Stromal cell of bone marrow (primary cell): Measurements from ENCODE around the gene ERG28.
"Not testable (repeated sequence)": the region's sequence is repeated elsewhere in the genome, so short reads cannot be mapped to it uniquely, and the experiment has no call there.

Experiments
- DNase-seq: peaks from one replicate; pipeline ENCODE4 v3.0.0-alpha.2; 2012; ENCODE audit warnings: low read depth

The ERG28 gene

DNA sequence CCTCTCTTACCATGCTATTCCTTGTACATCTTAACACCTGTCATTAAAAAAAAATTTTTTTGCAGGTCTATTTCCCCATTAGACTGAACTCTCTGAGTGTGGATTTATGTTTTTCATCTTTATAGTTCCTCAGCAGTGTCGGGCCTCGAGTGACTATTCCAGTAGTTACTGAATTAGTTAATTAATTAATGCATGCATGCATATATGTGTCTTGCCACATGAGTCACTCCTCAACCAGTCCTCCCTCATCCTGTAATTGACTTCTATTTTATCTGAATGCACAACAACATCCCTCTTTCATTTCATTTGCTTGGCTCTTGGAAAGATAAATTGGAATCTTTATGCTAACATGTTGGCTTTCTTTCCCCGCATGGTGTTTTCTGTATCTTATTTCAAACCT is 35.6 kb downstream of the ERG28 start:
- no peak for DNase-seq

GRCh38 chr14:75619548-75619947 is 41.1 kb downstream of the ERG28 start:
- no peak for DNase-seq

DNA sequence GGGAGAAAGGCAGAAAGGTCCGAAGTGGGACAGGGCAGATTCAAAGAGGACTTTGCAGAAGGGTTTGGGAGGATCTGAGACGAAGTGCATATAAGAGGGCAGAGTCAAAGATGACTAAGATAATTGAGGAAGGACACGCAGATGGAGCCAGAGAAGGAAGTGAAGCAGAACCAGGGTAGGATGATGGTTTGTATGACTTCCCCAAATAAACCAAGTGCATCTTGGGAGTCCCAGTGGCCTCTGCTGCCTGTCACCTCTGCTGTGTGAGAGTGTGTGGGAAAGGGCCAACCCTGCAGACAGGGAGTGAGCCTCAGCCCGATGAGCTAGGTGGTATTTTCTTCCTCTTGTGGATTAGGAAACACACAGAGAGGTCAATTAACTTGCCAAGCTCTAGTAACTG is 45.5 kb downstream of the ERG28 start:
- DNase-seq: no peak

- DNase-seq: no peak
These were observed 46.5 kb downstream of the ERG28 start for GRCh38 chr14:75614179-75614578.

- no peak for DNase-seq
These were observed 48.5 kb downstream of the ERG28 start for GRCh38 chr14:75612157-75612556.

DNA sequence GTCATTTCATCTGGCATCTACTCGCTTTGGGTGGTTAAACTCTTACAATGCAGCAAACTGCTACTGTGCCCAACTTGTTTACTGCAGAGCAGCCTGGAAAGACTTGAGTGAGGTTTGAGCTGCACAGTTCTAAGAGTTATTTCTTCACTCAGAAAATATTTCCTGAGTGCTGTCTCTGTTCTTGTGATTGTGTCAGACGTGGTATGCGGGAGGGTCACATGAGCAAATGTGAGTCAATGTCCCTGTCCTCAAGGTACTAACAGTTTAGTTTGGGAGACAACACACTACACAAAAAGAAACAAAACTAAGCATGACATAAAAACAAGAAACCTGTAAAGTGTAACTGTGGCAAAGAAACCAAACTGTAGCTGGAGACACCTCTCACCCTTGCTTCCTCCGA is 49.8 kb downstream of the ERG28 start:
- no peak for DNase-seq

GRCh38 chr14:75609606-75610475 is 50.8 kb downstream of the ERG28 start:
- DNase-seq: no peak

GRCh38 chr14:75609116-75609515 is 51.6 kb downstream of the ERG28 start:
- no peak for DNase-seq

- DNase-seq: no peak
These were observed 52.6 kb downstream of the ERG28 start for GRCh38 chr14:75607842-75608640.

DNA sequence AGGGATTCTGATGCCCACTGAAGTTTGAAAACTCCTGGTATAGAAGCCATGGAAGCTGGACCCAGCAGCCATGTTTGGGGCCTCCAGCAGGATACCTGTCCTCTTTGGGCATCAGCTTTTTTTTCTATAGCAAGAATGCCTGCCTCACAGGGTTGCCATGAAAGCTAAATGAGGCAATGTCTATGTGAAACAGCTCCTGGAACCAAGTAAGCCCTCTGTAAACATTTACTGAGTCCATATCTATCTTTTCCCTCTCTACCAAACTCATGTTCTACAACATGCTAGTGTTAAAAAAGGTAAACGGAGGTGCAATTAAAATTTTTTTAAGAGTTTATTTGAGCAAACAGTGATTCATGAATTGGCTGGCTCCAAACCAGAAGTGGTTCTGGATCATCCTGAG is 53.6 kb downstream of the ERG28 start:
- DNase-seq: no peak

DNA sequence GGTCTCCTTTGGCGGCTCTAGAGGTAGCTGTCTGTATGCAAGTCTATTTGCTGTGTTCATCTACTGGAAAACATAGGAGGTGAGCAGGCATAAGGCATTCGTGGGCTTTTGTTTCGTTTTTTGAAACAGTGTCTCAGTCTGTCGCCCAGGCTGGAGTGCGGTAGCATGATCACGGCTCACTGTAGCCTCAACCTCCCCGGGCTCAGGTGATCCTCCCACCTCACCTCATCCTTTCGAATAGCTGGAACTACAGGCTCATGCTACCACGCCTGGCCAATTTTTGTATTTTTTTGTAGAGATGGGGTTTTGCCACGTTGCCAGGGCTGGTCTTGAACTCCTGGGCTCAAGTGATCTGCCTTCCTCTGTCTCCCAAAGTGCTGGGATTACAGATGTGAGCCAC is 54.8 kb downstream of the ERG28 start:
- no peak for DNase-seq

GRCh38 chr14:75604979-75605851 is 55.5 kb downstream of the ERG28 start:
- no peak for DNase-seq

DNA sequence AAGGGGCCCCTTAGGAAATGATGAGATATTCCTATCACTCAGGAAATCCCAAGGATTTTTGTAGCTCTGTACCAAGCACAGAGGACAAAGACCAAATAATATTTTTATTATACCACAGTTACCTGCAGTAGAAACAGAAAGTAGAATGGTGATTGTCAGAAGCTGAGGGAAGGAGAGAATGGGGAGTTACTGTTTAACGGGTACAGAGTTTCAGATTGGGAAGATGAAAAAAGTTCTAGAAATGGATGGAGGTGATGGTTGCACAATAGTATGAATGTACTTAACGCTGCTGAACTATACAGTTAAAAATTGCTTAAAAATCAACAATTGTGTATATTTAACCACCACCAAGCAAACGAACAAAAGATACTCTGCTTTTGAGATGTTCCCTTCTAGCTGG is 58.2 kb downstream of the ERG28 start:
- DNase-seq: no peak

DNA sequence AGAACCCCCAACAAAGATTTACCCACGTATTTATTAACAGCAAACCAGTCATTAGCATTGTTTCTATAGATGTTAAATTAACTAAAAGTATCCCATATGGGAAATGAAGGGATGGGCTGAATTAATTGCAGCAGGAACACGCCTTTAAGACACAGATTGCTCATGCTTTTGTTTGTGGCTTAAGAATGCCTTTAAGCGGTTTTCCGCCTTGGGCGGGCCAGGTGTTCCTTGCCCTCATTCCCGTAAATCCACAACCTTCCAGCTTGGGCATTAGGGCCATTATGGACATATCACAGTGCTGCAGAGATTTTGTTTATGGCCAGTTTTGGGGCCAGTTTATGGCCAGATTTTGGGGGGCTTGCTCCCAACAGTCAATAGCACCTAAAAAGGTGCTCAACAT is 59.6 kb downstream of the ERG28 start:
- DNase-seq: not testable (repeated sequence)

DNA sequence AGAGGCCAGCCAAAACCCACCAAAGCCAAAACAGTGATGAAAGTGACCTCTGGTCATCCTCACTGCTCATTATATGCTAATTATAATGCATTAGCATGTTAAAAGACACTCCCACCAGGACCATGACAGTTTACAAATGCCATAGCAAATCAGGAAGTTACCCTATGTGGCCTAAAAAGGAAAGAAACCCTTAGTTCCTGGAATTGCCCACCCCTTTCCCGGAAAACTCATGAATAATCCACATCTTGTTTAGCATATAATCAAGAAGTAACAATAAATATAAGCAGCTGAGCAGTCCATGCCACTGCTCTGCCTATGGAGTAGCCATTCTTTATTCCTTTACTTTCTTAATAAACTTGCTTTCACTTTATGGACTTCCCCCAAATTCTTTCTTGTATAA is 60.6 kb downstream of the ERG28 start:
- DNase-seq: not testable (repeated sequence)
